GM08714 (cell line): ENCODE results near the gene ANKRD63.

Source experiments
- H3K4me3 ChIP-seq: fragments of 200-500 bp; sonication (Bioruptor generic); 2 replicates; pipeline ENCODE4 v1.5.1; 2014; ENCODE audit warnings: mild to moderate bottlenecking, low read length, inconsistent platforms
- ZNF274 ChIP-seq: IDR thresholded peaks from 2 replicates; pipeline ENCODE4 v1.6.1; 2012; ENCODE audit warnings: mild to moderate bottlenecking, low read depth, low read length

Gene ANKRD63

DNA sequence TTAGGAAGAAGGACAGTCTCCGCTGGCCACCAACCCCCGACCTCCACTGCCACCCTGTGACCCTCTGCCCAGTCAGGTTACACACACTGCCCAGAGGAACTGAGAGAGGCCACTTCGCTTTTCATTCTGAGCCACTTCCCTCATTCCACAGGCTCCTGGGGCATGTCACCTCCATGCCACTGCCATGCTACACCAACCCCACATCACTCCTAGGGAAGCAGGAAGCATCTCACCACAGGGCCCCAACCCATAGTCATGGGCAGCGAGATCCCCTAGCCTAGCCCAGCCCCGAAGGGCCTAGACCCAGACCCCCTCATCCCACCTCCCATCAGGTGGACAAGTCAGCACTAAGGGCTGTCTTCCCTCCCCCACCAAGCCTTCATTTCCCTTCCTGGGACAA lies 23.5 kb upstream of the ANKRD63 start:
- H3K4me3 ChIP-seq = peak overlapping the region; percentile 30; the same call in 1 of the 2 replicates
- TF ChIP-seq ZNF274 = no peak

DNA sequence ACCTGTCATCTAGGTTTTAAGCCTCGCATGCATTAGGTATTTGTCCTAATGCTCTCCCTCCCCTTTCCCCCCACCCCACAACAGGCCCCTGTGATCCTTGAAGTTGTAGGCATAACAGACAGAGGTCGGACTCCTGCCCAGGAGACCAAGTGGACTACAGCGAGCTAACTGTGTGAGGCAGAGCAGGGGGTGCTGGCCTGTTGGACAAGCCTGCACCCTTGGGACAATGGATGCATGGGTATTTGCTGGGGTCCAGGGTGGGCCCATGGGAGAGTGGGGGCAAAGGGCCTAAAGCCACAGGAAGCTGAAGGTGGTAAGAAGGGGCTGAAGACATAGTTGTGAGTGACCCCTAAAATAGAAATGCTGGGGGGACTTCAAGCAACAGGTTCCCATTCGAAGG lies 22.4 kb upstream of the ANKRD63 start:
- H3K4me3 ChIP-seq = no peak overlapping the region
- no peak for TF ChIP-seq ZNF274

DNA sequence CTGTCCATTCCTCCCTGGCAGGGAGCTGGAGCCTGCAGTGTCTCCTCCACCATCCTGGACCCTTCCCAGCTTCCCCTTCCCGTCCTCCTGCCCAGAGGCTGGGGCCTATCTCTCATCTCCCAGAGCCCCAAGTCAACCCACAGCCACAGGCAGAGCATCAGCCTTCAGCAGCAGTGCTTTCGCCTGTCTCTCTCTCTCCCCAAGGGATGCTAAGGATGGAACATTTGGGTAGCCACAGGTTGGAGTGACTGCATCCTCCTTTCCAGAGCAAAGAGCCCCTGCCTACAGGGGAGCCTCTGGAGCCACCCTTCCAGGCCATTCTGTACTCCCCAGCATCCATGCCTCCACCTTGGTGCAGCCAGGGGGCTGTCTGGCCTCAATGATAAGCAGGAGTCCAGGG lies 20.7 kb upstream of the ANKRD63 start:
- no peak overlapping the region for H3K4me3 ChIP-seq
- TF ChIP-seq ZNF274 = no peak

DNA sequence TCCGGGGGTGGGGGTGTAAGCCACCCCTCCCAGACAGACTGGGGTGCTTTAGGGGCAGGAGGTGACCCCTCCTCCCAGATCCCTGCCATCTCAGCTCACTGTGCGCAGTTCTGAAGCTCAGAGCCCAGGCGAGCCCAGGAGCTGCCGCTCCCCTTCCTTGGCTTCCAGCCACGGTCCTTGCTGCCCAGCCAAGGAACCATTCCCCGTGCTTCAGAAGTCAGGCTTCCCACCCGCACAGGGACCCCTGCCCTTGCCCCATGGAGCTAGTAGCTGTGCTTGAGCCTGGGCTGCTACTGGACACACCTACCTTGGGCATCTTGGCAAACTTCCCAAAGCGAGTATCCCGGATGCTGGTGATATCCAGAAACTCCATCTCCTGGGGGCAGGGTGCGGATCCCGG lies 20.1 kb upstream of the ANKRD63 start:
- no peak overlapping the region for H3K4me3 ChIP-seq
- TF ChIP-seq ZNF274 = no peak

DNA sequence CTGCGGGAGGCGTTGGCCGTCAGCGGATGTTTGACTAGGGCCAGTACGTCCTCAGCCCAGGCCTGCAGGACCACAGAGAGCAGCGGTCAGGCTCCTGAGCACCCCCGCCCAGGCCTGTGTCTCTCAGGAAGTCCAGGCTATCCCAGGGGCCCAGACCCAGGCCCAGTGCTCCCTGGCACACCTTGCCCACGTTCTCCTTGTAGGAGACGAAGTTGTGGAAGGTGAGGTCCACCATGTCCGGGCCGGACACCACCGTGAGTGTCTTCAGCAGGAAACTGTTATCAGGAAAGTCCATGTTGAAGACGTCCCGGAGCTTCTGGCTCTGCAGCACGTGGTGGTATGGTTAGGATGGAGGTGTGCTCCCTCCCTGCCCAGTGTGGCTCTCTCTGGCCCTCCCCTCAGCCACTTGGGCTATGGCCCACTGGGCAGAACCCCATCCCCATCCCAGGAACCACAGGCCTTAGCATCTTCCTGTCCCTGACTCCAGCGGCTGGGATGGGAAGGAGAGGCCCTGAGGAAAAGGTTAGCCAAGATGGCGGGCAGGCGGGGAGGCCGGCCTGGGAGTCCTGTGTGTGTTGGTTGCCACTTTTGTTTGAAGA lies 19.5 kb upstream of the ANKRD63 start:
- no peak for TF ChIP-seq ZNF274
- H3K4me3 ChIP-seq = no peak overlapping the region

DNA sequence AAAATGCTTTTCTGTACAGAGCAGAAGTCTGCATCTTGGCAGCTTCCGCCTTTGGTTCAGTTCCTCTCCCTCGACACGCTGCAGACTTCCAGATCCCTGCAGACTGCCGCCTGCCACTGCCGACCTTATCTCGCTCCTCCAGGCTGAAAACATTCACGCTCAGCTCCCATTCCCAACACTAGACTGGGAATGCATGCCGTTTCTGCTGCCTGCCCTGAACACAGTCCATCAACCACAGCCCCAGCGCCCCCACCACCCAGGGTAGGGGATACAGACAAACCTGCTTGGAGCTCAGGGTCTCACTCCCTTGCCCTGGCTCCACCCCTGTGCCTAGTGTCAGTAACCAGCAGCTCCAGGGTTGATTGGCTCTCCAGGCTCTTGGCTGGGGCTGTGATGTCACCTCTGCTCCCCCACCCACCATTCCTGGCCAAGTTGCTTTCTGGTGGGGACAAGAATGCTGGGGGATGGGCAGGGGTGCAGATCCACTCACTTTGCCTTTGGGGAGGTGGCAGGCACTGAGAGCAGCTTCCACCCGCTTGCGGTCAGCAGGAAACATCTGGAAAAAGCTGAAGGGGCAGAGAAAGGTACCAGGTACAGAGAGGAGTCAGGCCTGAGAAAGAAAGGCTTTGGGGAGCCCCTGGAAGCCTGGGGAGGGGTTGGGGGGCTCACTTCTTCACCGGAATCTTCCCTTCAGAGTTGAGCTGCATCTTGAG lies 18.8 kb upstream of the ANKRD63 start:
- H3K4me3 ChIP-seq = no peak overlapping the region
- no peak for TF ChIP-seq ZNF274

DNA sequence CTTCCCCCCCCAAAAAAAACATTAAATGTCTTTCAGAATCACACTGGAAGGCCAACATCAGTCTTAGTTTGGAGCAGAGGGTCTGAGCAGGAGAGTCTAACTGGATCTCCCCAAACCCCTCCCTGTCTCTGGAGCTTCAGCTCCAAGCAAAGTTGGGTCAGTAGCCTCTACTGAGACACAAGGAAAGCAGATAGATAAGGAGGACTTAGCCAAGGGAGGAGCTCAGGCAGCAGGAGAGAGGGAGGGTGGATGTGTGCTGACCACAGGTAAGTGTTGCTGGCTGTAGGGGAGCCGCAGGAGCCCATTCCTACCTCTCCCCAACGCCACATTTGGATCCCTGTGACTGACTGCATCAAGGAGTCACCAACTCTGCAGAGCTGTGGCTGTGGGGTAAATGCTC lies 17.9 kb upstream of the ANKRD63 start:
- no peak for TF ChIP-seq ZNF274
- H3K4me3 ChIP-seq = no peak overlapping the region

DNA sequence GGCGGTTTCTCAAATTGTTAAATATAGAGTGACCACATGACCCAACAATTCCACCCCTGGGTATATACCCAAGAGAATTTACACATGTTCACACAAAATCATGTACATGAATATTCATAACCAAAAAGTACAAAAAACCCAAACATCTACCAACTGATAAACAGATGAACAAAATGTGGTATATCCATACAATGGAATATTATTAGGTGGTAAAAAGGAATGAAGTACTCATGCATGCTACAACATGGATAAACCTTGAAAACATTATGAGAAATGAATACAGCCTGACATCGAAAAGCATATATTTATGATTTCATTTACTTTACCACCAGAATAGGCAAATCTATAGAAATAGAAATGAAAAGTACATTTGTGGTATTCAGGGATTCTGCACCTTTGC lies 17.5 kb upstream of the ANKRD63 start:
- no peak overlapping the region for H3K4me3 ChIP-seq
- no peak for TF ChIP-seq ZNF274

DNA sequence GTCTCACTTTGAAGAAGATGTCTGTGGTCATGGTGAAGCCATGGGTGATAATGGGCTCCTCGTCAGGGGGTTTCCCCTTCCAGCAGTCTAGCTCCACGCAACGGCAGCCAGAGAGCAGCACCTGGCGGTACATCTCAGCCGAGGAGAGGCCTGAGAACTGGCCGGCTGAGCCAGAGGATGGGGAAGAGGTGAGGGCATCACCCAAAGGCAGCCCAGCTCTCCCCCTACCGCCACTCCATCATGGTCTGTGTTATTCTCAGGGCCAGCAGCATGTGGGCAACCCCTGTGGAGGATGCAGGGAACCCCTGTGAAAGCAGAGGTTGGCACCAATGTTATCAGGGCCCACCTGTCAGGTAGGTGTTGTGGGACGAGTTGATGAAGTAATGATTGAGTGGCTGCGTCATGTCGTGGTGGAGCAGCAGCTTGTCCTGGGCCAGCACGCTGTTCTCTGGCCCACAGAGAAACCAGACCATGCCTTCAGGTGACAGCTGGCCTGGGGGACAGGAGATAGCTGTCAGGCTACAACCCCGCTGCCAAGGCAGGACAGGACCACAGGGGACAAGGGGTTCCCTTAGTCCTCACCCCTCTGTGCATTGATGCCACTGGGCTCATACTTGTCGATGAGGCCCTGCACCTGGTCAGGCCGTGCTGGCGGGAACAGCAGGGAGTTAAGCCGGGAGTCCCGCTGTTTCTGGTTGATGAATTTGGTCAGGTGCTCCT lies 15.5 kb upstream of the ANKRD63 start:
- H3K4me3 ChIP-seq = no peak overlapping the region
- TF ChIP-seq ZNF274 = no peak

DNA sequence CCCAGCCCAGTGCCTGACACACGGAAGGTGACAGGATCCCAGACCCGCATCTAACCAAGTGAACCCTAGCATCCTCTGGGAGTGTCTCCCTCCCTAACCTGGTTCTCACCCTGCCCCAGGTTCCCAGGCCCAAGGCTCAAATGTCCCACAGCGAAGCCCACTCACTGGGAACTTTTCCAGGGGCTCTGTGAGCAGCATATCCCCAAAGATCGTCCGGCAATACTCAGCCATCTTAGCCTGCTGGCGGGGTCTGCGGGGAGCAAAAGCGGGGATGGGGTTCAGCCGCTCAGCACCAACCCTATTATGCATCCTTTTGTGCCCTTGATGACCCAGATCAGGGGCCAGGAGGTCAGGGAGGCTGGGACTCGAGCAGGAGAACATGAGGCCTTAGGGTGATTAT lies 14.5 kb upstream of the ANKRD63 start:
- TF ChIP-seq ZNF274 = no peak
- no peak overlapping the region for H3K4me3 ChIP-seq

DNA sequence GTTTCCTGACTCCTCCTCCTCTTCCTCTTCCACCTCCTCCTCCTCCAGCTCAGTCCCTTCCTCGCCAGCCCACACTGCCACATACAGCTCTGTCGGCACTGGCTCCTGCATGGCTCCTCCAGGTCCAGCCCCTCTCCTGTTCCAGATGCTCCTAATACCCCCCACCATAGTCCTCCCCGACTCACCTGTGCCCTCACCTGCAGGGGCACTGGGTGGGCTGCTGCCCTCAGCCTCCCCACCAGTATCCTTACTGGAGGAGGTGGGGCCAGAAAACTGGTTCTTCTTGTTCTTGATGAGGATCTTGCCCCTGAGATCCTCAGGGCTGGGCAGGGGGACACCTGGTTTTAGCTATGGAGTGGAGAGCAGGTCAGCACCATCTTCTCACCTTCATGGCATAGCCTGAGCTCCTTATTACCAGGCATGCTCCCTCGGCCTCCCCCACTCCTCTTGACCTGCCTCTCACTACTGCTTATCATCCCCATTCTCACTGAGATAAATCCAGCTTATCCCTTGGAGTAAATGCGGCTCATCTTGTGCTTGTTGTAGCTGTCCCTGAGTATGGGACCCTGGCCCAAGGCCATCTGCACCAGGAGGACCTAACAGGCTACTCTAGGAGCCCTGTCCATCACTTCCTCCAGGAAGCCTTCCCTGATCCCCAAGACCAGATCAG lies 13.8 kb upstream of the ANKRD63 start:
- TF ChIP-seq ZNF274 = no peak
- no peak overlapping the region for H3K4me3 ChIP-seq

DNA sequence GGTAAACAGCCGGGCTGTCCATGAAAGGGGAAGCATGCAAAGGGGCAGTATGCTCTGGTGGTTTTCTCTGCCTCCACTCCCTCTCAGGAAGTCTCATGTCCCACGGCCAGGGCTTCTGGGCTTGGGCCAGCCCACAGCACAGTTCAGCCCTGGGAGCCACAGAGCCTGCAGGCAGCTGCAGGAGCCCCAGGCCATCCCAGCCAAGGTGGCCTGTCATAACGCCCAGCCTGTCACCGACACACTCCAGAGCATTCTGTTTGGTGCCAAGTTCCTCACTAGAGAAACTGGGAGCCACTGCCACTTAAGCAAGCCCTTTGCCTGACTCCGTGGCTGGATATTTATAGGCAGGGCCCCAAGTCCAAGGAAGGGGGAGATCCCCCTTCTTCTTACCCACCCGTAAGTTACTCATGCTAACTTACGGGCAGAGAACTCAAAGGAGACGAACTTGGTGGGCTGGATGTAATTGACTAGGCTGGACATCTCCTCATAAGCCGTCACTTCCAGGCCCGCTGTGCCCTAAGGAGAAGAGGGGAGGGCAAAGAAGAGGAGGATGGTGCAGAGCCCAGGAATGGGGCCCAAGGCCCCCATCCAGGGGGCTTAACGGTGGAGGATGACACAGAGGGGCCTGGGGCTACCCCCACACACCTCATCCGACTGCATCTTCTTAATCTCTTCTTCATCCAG lies 13.2 kb upstream of the ANKRD63 start:
- H3K4me3 ChIP-seq = no peak overlapping the region
- TF ChIP-seq ZNF274 = no peak

DNA sequence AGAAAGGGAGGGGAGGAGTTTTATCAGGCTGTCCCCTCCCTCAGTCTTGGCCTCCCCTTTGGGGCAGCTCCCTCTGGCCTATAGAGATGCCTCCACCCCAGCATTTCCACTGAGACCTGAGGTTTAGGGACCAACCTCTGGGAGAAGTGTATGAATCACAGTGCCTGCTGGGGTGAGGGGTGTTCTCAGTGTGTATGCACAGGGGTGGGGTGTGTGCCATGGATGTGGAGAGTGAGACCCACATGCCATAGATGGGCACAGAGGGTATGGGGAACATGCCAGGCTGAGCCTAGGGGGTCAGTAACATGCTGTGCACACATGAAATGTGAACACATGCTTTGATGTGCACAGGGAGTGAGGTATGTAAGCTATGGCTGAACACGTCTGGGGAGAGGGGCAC lies 12.4 kb upstream of the ANKRD63 start:
- no peak for TF ChIP-seq ZNF274
- H3K4me3 ChIP-seq = no peak overlapping the region

DNA sequence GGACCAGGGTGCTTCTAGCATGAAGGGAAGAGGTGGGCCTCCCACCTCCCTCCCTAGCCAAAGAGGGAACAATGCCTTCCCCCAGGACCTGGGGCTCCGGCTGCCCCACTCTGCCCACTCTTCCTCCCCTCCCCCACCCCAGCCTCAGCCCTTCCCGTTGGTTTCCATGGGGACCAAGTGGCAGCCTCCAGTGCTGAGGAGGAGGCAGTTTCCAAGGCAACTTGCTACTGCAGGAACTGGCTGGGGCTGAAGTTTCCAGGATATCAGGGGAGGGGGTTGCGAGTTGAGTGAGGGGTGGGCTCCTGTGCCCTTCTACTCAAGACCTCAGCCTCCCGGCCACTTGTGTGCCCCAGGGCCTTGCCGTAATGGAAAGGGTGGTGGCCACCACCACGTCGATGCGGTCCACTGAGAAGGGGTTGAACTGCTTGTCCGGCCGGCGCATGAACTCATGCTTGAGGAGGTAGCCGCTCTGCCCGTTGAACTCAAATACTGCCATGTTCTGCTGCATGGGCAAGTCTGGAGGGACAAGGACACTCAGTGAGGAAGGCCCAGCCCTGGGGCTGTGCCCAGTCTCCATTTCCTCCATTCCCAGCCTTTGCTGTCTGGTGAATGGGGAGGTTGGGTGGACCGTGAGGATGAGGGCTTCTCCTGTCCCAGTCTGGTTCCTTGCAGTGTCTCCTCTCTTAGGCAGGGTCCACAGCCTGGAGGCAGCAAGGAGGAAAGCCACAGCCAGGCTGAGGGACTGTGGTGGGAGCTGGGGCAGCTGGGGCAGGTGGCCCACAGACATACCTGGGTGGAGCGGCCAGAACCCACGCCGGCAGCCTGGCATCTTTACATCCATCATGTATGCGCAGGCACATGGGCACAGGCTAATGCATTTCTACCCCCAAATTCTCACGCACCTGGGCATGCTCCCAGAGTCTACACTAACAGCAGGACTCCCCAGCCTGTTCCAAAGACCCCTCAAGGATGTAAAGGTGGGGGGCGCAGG lies 11.3 kb upstream of the ANKRD63 start:
- no peak for TF ChIP-seq ZNF274
- H3K4me3 ChIP-seq = no peak overlapping the region
